Calu3 (cell line): ENCODE data around the gene CCP110. TPM values are rescaled to one million over a fixed set of nuclear protein-coding genes. Genes with fewer than 3 reads are reported as not detected.

Source experiments
- BruUV-seq: library from RNA; stranded (reverse); fragments of 400-500 nt; replicated peaks from 2 replicates; lab custom pipeline; 2021; lab: Mats Ljungman, UMichigan
- CTCF ChIA-PET: fragments of 300-600 bp; sonication (Branson Sonifier 250); formaldehyde crosslinking; loops from one replicate; lab custom pipeline; 2022; ENCODE audit warnings: antibody characterized with exemption; lab: Charles Lee
- DNase-seq: peaks from one replicate; pipeline ENCODE4 v3.0.0; 2022
- H3K27ac Mint-ChIP-seq: one replicate; pipeline ENCODE4 v1.8.0; 2022; ENCODE audit warnings: mixed read lengths; ENCODE audit not compliant: unreplicated experiment
- H3K27me3 Mint-ChIP-seq: one replicate; pipeline ENCODE4 v1.8.0; 2022; ENCODE audit warnings: mixed read lengths; ENCODE audit not compliant: unreplicated experiment
- H3K36me3 Mint-ChIP-seq: one replicate; pipeline ENCODE4 v1.8.0; 2022; ENCODE audit warnings: mild to moderate bottlenecking, moderate library complexity, mixed read lengths; ENCODE audit not compliant: insufficient read depth, unreplicated experiment
- H3K4me1 Mint-ChIP-seq: one replicate; pipeline ENCODE4 v1.8.0; 2022; ENCODE audit warnings: mild to moderate bottlenecking, low read depth, mixed read lengths; ENCODE audit not compliant: unreplicated experiment
- H3K4me3 Mint-ChIP-seq: one replicate; pipeline ENCODE4 v1.8.0; 2022; ENCODE audit warnings: mild to moderate bottlenecking, low read depth, moderate library complexity, mixed read lengths; ENCODE audit not compliant: unreplicated experiment
- H3K9me3 Mint-ChIP-seq: one replicate; pipeline ENCODE4 v1.8.0; 2022; ENCODE audit warnings: low read depth, mixed read lengths; ENCODE audit not compliant: unreplicated experiment
- CTCF ChIP-seq: fragments of 200-600 bp; IDR thresholded peaks from one replicate; pipeline ENCODE4 v1.8.0; 2022; ENCODE audit warnings: antibody characterized with exemption; ENCODE audit not compliant: unreplicated experiment
- intact Hi-C: fragments of 100-400 bp; cut with micrococcal nuclease; formaldehyde crosslinking; loops from one replicate; pipeline ENCODE4 v1.10.0; 2022; ENCODE audit not compliant: unreplicated experiment
- total RNA-seq: library from RNA; stranded (reverse); gene quantifications from 2 replicates; pipeline ENCODE4 v1.2.3, GENCODE V29; 2022

Gene CCP110
- total RNA-seq, 1 experiment from 2014 or later = 34.4 TPM

DNA sequence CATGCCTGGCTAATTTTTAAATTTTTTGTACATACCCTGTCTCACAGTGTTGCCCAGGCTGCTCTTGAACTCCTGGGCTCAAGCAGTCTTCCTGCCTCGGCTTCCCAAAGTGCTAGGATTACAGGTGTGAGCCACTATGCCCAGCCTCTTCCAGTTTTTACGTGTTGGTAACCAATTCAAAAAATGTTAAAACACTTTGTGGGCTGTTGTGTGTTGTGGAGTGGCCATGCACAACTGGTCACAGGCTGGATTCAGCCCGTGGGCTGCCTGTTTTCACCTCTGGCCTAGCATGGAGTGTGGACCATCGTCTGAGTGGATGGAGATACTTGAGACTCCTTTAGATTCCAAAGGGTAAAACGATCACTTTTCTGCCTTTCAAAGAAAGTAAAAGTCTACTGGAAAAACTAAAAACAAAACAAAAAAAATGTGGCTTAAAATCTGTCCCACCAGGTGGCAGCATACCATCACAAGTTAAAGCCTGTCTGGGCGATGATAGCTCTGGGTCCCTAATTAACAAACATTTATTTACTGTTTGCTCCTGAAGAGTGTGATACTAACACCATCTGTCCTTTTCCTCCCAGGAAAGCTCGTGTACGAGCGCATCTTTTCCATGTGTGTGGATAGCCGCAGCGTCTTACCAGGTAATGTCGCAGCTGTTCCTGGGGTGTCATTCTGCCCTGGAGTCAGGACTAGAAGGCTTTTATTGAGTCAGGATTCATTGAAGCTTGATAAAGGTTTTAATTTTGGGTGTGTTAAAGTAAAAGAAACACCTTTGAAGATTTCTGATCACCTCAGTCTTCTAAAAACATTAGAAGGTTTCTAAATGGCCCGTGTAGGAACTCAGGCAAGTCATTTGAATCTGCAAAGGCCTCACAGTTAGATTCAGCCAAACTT is 77.6 kb downstream of the CCP110 start:
- BruUV-seq = no TSS peak
- Mint-ChIP-seq H3K9me3 (peaks cover 6% of the 10 kb centered on the region), H3K4me3 (no peak overlapping the region), H3K27ac (no peak overlapping the region), H3K4me1 (peaks cover 21% of the 10 kb centered on the region), H3K27me3 (no peaks in the 10 kb centered on the region), H3K36me3 (no peaks in the 10 kb centered on the region)
- intact Hi-C loops = loop anchor here (1.0 to 10.0 kb wide), 3 partner anchors 116 to 783 kb away; partner anchors contain the start of genes IQCK and KNOP1
- DNase-seq = peak; percentile 60
- CTCF ChIA-PET = interaction anchor here (0.7 to 2.5 kb wide), 11 partner anchors 9 to 306 kb away, joined by 3 to 41 read pairs (median 4); partner anchors contain the start of gene GPRC5B
- TF ChIP-seq CTCF = peak; percentile 64

Other genes with a start within 250 kb of the CCP110 start
- 0.15 TPM in 1 of 2 replicates, not detected in the other for gene CLEC19A, start 238.2 kb upstream of the CCP110 start, total RNA-seq
- 117 and 149 TPM in 2 replicates for gene TMC5, start 106.1 kb upstream of the CCP110 start, total RNA-seq
- gene GDE1, start 1.8 kb upstream of the CCP110 start, total RNA-seq = 89.6 and 98.2 TPM in 2 replicates
- 14.2 and 25.4 TPM in 2 replicates for gene VPS35L, start 31.8 kb downstream of the CCP110 start, total RNA-seq
- 84.9 and 99.0 TPM in 2 replicates for gene KNOP1, start 194.3 kb downstream of the CCP110 start, total RNA-seq
- gene IQCK, start 194.3 kb downstream of the CCP110 start, total RNA-seq = 42.5 and 43.2 TPM in 2 replicates